Adipocyte (in vitro differentiated cells): Measurements from ENCODE around the gene CRCP.

ENCODE experiments used
- DNase-seq: peaks from one replicate; pipeline ENCODE4 v3.0.0-alpha.2; 2015; ENCODE audit warnings: low read depth
- H3K27me3 ChIP-seq: replicated peaks from 2 replicates; pipeline ENCODE4 v1.7.0; 2013; ENCODE audit warnings: mild to moderate bottlenecking, low read length, moderate library complexity; ENCODE audit not compliant: control insufficient read depth, insufficient read depth
- H3K36me3 ChIP-seq: 2 replicates; pipeline ENCODE4 v1.7.0; 2013; ENCODE audit warnings: low read length, mild to moderate bottlenecking, moderate library complexity; ENCODE audit not compliant: control insufficient read depth, insufficient read depth, severe bottlenecking
- H3K4me1 ChIP-seq: 2 replicates; pipeline ENCODE4 v1.7.0; 2013; ENCODE audit warnings: mild to moderate bottlenecking, low read length, moderate library complexity; ENCODE audit not compliant: control insufficient read depth, insufficient read depth
- H3K4me3 ChIP-seq: 2 replicates; pipeline ENCODE4 v1.7.0; 2013; ENCODE audit warnings: mild to moderate bottlenecking, low read length, moderate library complexity
- H3K9ac ChIP-seq: 2 replicates; pipeline ENCODE4 v1.7.0; 2013; ENCODE audit warnings: mild to moderate bottlenecking, low read length, moderate library complexity
- H3K9me3 ChIP-seq: 2 replicates; pipeline ENCODE4 v1.7.0; 2013; ENCODE audit warnings: mild to moderate bottlenecking, low read length, moderate library complexity; ENCODE audit not compliant: control insufficient read depth

Gene CRCP

DNA sequence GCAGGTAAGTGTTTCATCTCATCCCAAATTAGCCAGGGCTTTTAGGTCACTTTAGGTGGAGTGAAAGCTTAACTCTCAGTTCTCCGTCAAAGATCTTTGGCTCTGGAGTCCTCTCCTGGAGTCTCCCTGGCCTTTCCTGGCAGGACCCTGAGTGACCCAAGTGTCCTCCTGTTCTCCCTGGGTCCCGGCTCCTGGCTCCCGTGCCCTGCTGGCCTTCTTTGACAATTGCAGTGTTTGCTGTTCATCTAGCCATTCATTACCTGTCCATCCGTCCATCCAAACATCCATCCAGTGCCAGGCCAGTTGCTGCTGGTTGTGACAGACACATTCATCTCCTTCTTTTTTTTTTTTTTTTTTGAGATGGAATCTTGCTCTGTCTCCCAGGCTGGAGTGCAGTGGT, 84.3 kb downstream of the CRCP start:
- no peaks in the 10 kb centered on the region for H3K9me3 ChIP-seq
- no peaks in the 10 kb centered on the region for H3K36me3 ChIP-seq
- H3K9ac ChIP-seq, result no peak overlapping the region
- no peaks in the 10 kb centered on the region for H3K27me3 ChIP-seq
- no peak for DNase-seq
- no peaks in the 10 kb centered on the region for H3K4me1 ChIP-seq
- H3K4me3 ChIP-seq, result no peak overlapping the region

- H3K27me3 ChIP-seq, result no peaks in the 10 kb centered on the region
- no peaks in the 10 kb centered on the region for H3K9me3 ChIP-seq
- no peak for DNase-seq
- peaks cover 17% of the 10 kb centered on the region for H3K4me1 ChIP-seq
- H3K9ac ChIP-seq, result no peak overlapping the region
- no peaks in the 10 kb centered on the region for H3K36me3 ChIP-seq
- no peak overlapping the region for H3K4me3 ChIP-seq
These were observed 87.8 kb downstream of the CRCP start for GRCh38 chr7:66202441-66202840.
